HL-60 (cell line): Measurements from ENCODE around the gene CNPY2.

ENCODE experiments used
- DNase-seq, 2 experiments: peaks; one replicate each; pipeline ENCODE4 v3.0.0-alpha.2; 2010 to 2020; ENCODE audit warnings: low read depth in 1 of 2, low spot score in 1 of 2
- H3K27ac ChIP-seq: fragments of 250-450 bp; sonication (Bioruptor Pico); replicated peaks from 2 replicates; pipeline ENCODE4 v1.5.1; 2020; ENCODE audit warnings: mild to moderate bottlenecking, moderate library complexity
- H3K27me3 ChIP-seq: fragments of 250-450 bp; sonication (Bioruptor Pico); 2 replicates; pipeline ENCODE4 v1.5.1; 2021; ENCODE audit warnings: mild to moderate bottlenecking, moderate library complexity; ENCODE audit not compliant: insufficient read depth, poor library complexity, severe bottlenecking
- H3K4me3 ChIP-seq: replicated peaks from 2 replicates; pipeline ENCODE4 v1.5.1; 2011; ENCODE audit warnings: mild to moderate bottlenecking, control low read depth, low read length; ENCODE audit not compliant: insufficient read depth
- CTCF ChIP-seq: IDR thresholded peaks from one replicate; pipeline ENCODE4 v1.5.1; 2011; ENCODE audit warnings: low read length, control low read depth, inconsistent platforms; ENCODE audit not compliant: insufficient read depth
- GABPA ChIP-seq: IDR thresholded peaks from 2 replicates; pipeline ENCODE4 v1.6.1; 2012; ENCODE audit warnings: low read depth
- POLR2AphosphoS5 ChIP-seq: IDR thresholded peaks from 2 replicates; pipeline ENCODE4 v1.6.1; 2012; ENCODE audit warnings: low read depth
- REST ChIP-seq: IDR thresholded peaks from 2 replicates; pipeline ENCODE4 v1.6.1; 2012; ENCODE audit warnings: low read depth; ENCODE audit not compliant: insufficient replicate concordance
- SPI1 ChIP-seq: IDR thresholded peaks from 2 replicates; pipeline ENCODE4 v1.6.1; 2012; ENCODE audit warnings: low read depth, mild to moderate bottlenecking, borderline replicate concordance

Gene CNPY2

GRCh38 chr12:56341616-56342015, 25.8 kb upstream of the CNPY2 start:
- no peak for DNase-seq
- Histone ChIP-seq H3K27ac (no peak overlapping the region), H3K4me3 (no peak overlapping the region), H3K27me3 (no peaks in the 10 kb centered on the region)
- TF ChIP-seq POLR2AphosphoS5 (no peak), CTCF (no peak), REST (no peak), GABPA (no peak), SPI1 (no peak)

- peak overlapping the region; percentile 51 for H3K27ac ChIP-seq
- H3K27me3 ChIP-seq, result no peaks in the 10 kb centered on the region
- TF ChIP-seq GABPA (no peak), CTCF (no peak), REST (no peak), POLR2AphosphoS5 (no peak), SPI1 (no peak)
- no peak for DNase-seq
- H3K4me3 ChIP-seq, result no peak overlapping the region
Observed at GRCh38 chr12:56339158-56339422, 23.3 kb upstream of the CNPY2 start.

- H3K27ac ChIP-seq, result peak within 1 kb of the TSS; percentile 63
- no peak for TF ChIP-seq CTCF
- peak; percentile 32; the same call in 1 of the 2 replicates for TF ChIP-seq SPI1
- peak in 1 of 2 experiments; percentile 35 for DNase-seq
- no peak within 1 kb of the TSS for H3K4me3 ChIP-seq
- H3K27me3 ChIP-seq, result no peaks in the 10 kb centered on the region
Observed at GRCh38 chr12:56338308-56339157, 22.7 kb upstream of the CNPY2 start, which contains the start of gene IL23A. Gene IL23A (plus strand): TSS chr12:56338884. CDS start chr12:56339045, 161 bp downstream.

- no peak overlapping the region for H3K4me3 ChIP-seq
- TF ChIP-seq GABPA, result no peak
- no peak for TF ChIP-seq CTCF
- TF ChIP-seq POLR2AphosphoS5, result no peak
- TF ChIP-seq REST, result no peak
- no peak for TF ChIP-seq SPI1
- no peaks in the 10 kb centered on the region for H3K27me3 ChIP-seq
- H3K27ac ChIP-seq, result peak overlapping the region; percentile 63
- DNase-seq, result peak; percentile 66 to 73
Observed at GRCh38 chr12:56337753-56338251, 22.0 kb upstream of the CNPY2 start.
